Activated CD8-positive, alpha-beta memory T cell treated with anti-CD3 and anti-CD28 coated beads, Interleukin-2, amount 50 U/mL, for 48 hours (primary cell): ENCODE results near the gene SHB.
"Not testable (repeated sequence)": the region's sequence is repeated elsewhere in the genome, so short reads cannot be mapped to it uniquely, and the experiment has no call there.

Experiments
- DNase-seq: peaks from one replicate; pipeline ENCODE4 v3.0.0-alpha.2; 2020

Gene SHB

GRCh38 chr9:38062498-38063362 lies 6.3 kb downstream of the SHB start:
- DNase-seq: no peak

GRCh38 chr9:38062106-38062497 lies 6.9 kb downstream of the SHB start:
- DNase-seq: no peak

GRCh38 chr9:38061326-38061977 lies 7.6 kb downstream of the SHB start:
- no peak for DNase-seq

GRCh38 chr9:38060681-38061080 lies 8.3 kb downstream of the SHB start:
- no peak for DNase-seq

GRCh38 chr9:38059233-38059936 lies 9.6 kb downstream of the SHB start:
- no peak for DNase-seq

- no peak for DNase-seq
These were observed 10.4 kb downstream of the SHB start for GRCh38 chr9:38058452-38059232.

GRCh38 chr9:38057416-38058195 lies 11.4 kb downstream of the SHB start:
- DNase-seq: no peak

- no peak for DNase-seq
These were observed 14.4 kb downstream of the SHB start for GRCh38 chr9:38054653-38055052.

GRCh38 chr9:38053697-38054461 lies 15.1 kb downstream of the SHB start:
- no peak for DNase-seq

- no peak for DNase-seq
These were observed 17.1 kb downstream of the SHB start for GRCh38 chr9:38051780-38052546.

- DNase-seq: no peak
These were observed 20.6 kb downstream of the SHB start for GRCh38 chr9:38048316-38048969.

- no peak for DNase-seq
These were observed 21.5 kb downstream of the SHB start for GRCh38 chr9:38047301-38048251.

- no peak for DNase-seq
These were observed 22.2 kb downstream of the SHB start for GRCh38 chr9:38046661-38047300.

- DNase-seq: not testable (repeated sequence)
These were observed 23.1 kb downstream of the SHB start for GRCh38 chr9:38045939-38046338.

- no peak for DNase-seq
These were observed 24.3 kb downstream of the SHB start for GRCh38 chr9:38044706-38045105.

- DNase-seq: no peak
These were observed 24.9 kb downstream of the SHB start for GRCh38 chr9:38043931-38044623.

- no peak for DNase-seq
These were observed 26.2 kb downstream of the SHB start for GRCh38 chr9:38042626-38043357.
